Measurements from ENCODE around the gene SELENOV. TPM values are rescaled to one million over a fixed set of nuclear protein-coding genes. Genes with fewer than 3 reads are reported as not detected.

The SELENOV gene
- polyA plus RNA-seq (2013, experiment 1 of 2) = 1.6 TPM
- polyA plus RNA-seq (2013, experiment 2 of 2) = 1.1 TPM

- no peaks in the 10 kb centered on the region for H3K36me3 ChIP-seq (ENCODE audit: control insufficient read depth, insufficient read depth, low read length)
- 0 to 1% methylated on average over 36 to 51 of the region's 56 CpGs for WGBS, 2 experiments (ENCODE audit: insufficient coverage in 2 of 2)
Measured at GRCh38 chr19:39514840-39515550, at the start of gene SELENOV. Gene SELENOV, plus strand, starts transcription at chr19:39515139. Its CDS starts 74 bp downstream, at chr19:39515213.

DNA sequence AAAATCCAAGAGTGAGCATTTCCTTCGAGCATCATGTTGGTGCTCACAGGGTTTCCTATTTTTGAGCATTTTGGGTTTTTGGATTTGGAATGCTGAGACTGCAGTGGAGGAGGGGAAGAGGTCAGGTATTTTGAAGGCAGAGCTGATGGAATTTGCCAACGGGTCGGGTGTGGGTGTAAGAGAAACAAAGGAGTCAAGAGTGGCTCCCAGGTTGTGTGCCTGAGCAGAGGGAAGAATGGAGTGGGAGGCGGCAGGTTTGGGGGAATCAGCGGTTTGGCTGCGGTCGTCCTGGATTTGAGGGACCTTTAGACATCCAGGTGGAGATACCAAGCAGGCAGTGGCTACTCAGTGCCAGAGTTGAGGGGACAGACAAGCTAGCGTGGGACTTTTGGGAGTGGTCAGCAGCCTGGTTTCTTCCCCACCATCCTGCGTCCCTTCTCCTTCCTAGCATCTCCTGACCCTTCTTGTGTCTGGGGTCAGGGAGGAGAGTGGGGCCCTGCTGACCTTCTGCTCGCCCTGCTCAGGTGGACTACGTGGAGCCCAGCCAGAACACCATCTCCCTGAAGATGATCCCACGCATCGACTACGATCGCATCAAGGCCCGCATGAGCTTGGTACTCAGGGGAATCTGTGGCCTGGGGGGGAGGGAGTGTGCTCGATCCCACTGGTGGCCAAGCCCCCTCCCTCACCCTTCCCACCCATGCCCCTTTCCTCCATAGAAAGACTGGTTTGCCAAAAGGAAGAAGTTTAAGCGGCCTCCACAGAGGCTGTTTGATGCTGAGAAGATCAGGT, 48.8 kb upstream of the SELENOV start:
- Histone ChIP-seq H3K4me3 (ENCODE audit: extremely low read depth, insufficient read depth, low read length, poor library complexity, severe bottlenecking) (no peak overlapping the region), H3K4me1 (ENCODE audit: control insufficient read depth, insufficient read depth, low read length, poor library complexity, severe bottlenecking) (no peaks in the 10 kb centered on the region), H3K9me3 (ENCODE audit: control insufficient read depth, low read length) (no peaks in the 10 kb centered on the region), H3K27ac (ENCODE audit: low read depth, low read length, severe bottlenecking) (no peak overlapping the region), H3K36me3 (ENCODE audit: control insufficient read depth, insufficient read depth, low read length) (peaks cover 91% of the 10 kb centered on the region)
- 92 to 97% methylated on average over 10 of the region's 18 CpGs for WGBS, 2 experiments (ENCODE audit: insufficient coverage in 2 of 2)

More at GRCh38 chr19:39514840-39515550, at the start of gene SELENOV:
- peak within 1 kb of the TSS; percentile 53 for H3K4me3 ChIP-seq (ENCODE audit: extremely low read depth, insufficient read depth, low read length, poor library complexity, severe bottlenecking)
- H3K4me1 ChIP-seq (ENCODE audit: control insufficient read depth, insufficient read depth, low read length, poor library complexity, severe bottlenecking) = peaks cover 5% of the 10 kb centered on the region
- H3K27ac ChIP-seq (ENCODE audit: low read depth, low read length, severe bottlenecking) = no peak within 1 kb of the TSS
- H3K9me3 ChIP-seq (ENCODE audit: control insufficient read depth, low read length) = no peaks in the 10 kb centered on the region

DNA sequence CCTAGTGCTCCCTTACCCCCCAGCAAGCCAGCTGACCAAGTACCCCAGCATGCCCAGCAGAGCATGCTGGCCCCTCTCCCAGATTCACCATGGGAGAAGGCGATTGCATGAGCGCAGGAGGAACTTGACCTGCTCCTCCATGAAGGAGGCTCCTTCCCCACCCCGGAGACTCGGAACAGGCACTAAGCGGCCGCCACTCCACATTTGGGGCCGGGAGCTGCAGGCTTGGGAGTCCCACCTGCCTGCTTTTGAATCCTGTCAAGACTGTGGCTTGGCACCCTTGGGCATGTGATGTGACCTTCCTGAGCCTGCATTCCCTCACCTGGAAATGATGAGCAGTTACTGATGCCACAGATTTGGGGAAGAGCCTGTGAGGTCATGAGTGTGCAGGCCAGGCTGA, 47.0 kb upstream of the SELENOV start:
- Histone ChIP-seq H3K9me3 (ENCODE audit: control insufficient read depth, low read length) (no peaks in the 10 kb centered on the region), H3K27ac (ENCODE audit: low read depth, low read length, severe bottlenecking) (no peak overlapping the region), H3K4me1 (ENCODE audit: control insufficient read depth, insufficient read depth, low read length, poor library complexity, severe bottlenecking) (no peaks in the 10 kb centered on the region), H3K36me3 (ENCODE audit: control insufficient read depth, insufficient read depth, low read length) (peaks cover 93% of the 10 kb centered on the region), H3K4me3 (ENCODE audit: extremely low read depth, insufficient read depth, low read length, poor library complexity, severe bottlenecking) (no peak overlapping the region)
- 91 to 92% methylated on average over 6 to 7 of the region's 7 CpGs for WGBS, 2 experiments (ENCODE audit: insufficient coverage in 2 of 2)

DNA sequence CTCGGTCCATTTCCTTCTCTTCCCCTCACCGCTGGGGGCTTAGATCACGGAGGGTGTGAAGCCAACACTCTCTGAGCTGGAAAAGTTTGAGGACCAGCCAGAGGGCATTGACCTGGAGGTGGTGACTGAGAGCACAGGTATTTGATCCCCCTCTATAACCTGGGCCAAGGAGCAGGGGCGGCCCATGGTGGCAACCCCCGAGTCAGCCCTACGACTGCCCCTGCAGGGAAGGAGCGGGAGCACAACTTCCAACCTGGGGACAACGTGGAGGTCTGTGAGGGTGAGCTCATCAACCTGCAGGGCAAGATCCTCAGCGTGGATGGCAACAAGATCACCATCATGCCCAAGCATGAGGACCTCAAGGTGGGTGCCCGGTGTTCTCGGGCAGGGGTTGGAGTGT, 45.9 kb upstream of the SELENOV start:
- no peak overlapping the region for H3K27ac ChIP-seq (ENCODE audit: low read depth, low read length, severe bottlenecking)
- 91 to 98% methylated on average over 8 to 10 of the region's 11 CpGs for WGBS, 2 experiments (ENCODE audit: insufficient coverage in 2 of 2)
- H3K4me1 ChIP-seq (ENCODE audit: control insufficient read depth, insufficient read depth, low read length, poor library complexity, severe bottlenecking) = no peaks in the 10 kb centered on the region
- H3K9me3 ChIP-seq (ENCODE audit: control insufficient read depth, low read length) = no peaks in the 10 kb centered on the region
- no peak overlapping the region for H3K4me3 ChIP-seq (ENCODE audit: extremely low read depth, insufficient read depth, low read length, poor library complexity, severe bottlenecking)
- peaks cover 95% of the 10 kb centered on the region for H3K36me3 ChIP-seq (ENCODE audit: control insufficient read depth, insufficient read depth, low read length)

DNA sequence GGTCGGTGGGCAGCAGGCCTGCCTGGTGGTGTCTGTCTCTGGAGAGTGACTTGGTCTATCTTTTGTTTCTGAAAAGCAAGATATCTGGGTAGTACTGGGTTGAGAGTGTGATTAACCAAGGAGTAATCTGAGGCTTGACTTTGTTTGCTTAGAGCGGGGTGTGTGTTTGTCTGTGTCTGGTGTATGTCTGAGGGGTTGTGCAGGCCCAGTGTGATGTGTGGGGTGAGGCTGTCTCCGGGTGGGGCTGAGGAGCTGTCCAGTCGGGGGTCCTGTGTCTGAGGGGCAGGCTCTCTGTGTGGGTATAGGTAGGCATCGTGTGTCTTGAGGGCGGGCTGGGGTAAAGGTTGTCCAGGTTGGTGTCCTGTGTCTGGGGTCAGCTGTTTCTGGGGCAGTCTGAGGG, 45.4 kb upstream of the SELENOV start:
- Histone ChIP-seq H3K27ac (ENCODE audit: low read depth, low read length, severe bottlenecking) (no peak overlapping the region), H3K4me1 (ENCODE audit: control insufficient read depth, insufficient read depth, low read length, poor library complexity, severe bottlenecking) (no peaks in the 10 kb centered on the region), H3K4me3 (ENCODE audit: extremely low read depth, insufficient read depth, low read length, poor library complexity, severe bottlenecking) (no peak overlapping the region), H3K36me3 (ENCODE audit: control insufficient read depth, insufficient read depth, low read length) (peaks cover 93% of the 10 kb centered on the region), H3K9me3 (ENCODE audit: control insufficient read depth, low read length) (no peaks in the 10 kb centered on the region)
- 81 to 85% methylated on average over 4 to 5 of the region's 6 CpGs for WGBS, 2 experiments (ENCODE audit: insufficient coverage in 2 of 2)

DNA sequence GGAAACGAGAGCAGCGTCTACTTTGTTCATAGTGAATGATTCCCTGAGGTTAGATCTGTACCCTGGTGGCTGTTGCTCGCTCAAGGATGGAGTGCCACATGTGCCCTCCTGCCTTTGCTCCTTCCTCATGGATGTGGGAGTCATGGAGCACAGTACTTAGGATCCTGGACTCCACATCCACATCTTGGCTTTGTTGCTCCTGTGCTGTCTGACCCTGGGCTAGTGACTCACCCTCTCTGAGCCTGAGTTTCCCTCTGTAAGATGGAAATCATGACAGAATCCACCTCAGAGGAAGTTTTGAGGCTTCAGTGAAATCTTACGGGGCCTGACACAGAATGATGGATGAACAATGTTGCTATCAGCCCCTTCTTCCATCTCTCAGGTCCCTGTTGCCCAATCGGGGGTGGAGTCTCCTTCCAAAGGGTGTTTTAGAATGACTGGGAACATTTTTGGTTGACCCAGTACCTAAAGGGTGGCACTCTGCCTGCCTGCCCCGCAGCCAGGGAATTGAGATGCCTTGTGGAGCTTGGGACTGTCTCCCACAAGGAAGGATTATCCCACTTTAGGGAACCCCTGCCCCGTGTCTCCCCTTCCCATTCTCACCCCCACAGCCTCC, 44.1 kb upstream of the SELENOV start:
- Histone ChIP-seq H3K27ac (ENCODE audit: low read depth, low read length, severe bottlenecking) (no peak overlapping the region), H3K36me3 (ENCODE audit: control insufficient read depth, insufficient read depth, low read length) (peaks cover 93% of the 10 kb centered on the region), H3K4me1 (ENCODE audit: control insufficient read depth, insufficient read depth, low read length, poor library complexity, severe bottlenecking) (no peaks in the 10 kb centered on the region), H3K9me3 (ENCODE audit: control insufficient read depth, low read length) (no peaks in the 10 kb centered on the region), H3K4me3 (ENCODE audit: extremely low read depth, insufficient read depth, low read length, poor library complexity, severe bottlenecking) (no peak overlapping the region)
- WGBS, 2 experiments (ENCODE audit: insufficient coverage in 2 of 2) = 92 to 100% methylated on average over 2 to 6 of the region's 7 CpGs

- H3K27ac ChIP-seq (ENCODE audit: low read depth, low read length, severe bottlenecking) = no peak overlapping the region
- no peak overlapping the region for H3K4me3 ChIP-seq (ENCODE audit: extremely low read depth, insufficient read depth, low read length, poor library complexity, severe bottlenecking)
- peaks cover 94% of the 10 kb centered on the region for H3K36me3 ChIP-seq (ENCODE audit: control insufficient read depth, insufficient read depth, low read length)
- H3K9me3 ChIP-seq (ENCODE audit: control insufficient read depth, low read length) = no peaks in the 10 kb centered on the region
- 97 to 100% methylated on average over 2 to 6 of the region's 8 CpGs for WGBS, 2 experiments (ENCODE audit: insufficient coverage in 2 of 2)
- no peaks in the 10 kb centered on the region for H3K4me1 ChIP-seq (ENCODE audit: control insufficient read depth, insufficient read depth, low read length, poor library complexity, severe bottlenecking)
Measured at GRCh38 chr19:39471756-39472536, 43.0 kb upstream of the SELENOV start.

- no peaks in the 10 kb centered on the region for H3K9me3 ChIP-seq (ENCODE audit: control insufficient read depth, low read length)
- 92 to 97% methylated on average over 22 to 29 of the region's 32 CpGs for WGBS, 2 experiments (ENCODE audit: insufficient coverage in 2 of 2)
- H3K4me1 ChIP-seq (ENCODE audit: control insufficient read depth, insufficient read depth, low read length, poor library complexity, severe bottlenecking) = no peaks in the 10 kb centered on the region
- no peak overlapping the region for H3K4me3 ChIP-seq (ENCODE audit: extremely low read depth, insufficient read depth, low read length, poor library complexity, severe bottlenecking)
- peaks cover 88% of the 10 kb centered on the region for H3K36me3 ChIP-seq (ENCODE audit: control insufficient read depth, insufficient read depth, low read length)
- no peak overlapping the region for H3K27ac ChIP-seq (ENCODE audit: low read depth, low read length, severe bottlenecking)
Measured at GRCh38 chr19:39472746-39473442, 42.0 kb upstream of the SELENOV start.

DNA sequence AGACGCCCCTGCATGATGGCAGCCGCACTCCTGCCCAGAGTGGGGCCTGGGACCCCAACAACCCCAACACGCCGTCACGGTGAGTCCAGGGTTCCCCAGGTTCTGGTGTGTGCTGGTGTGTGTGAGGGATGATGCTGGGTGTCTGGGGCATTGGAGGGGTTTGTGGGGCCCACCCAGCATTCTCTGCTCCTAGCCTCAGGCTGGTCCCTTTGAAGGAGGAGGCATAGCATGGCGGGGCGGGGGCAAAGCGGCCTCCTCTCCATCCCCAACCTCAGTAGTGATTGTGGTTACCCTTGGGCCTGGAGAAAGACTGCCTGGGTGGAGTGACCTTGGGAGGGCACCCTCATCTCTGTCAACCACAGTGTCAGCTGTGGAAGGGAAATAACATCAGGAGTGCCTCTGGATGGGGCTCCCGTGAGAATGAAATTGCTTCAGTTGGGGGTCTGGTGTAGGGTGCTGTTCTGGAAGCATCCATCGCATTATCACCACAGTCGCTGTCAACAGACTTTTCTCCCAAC, 41.4 kb upstream of the SELENOV start:
- peaks cover 81% of the 10 kb centered on the region for H3K36me3 ChIP-seq (ENCODE audit: control insufficient read depth, insufficient read depth, low read length)
- no peak overlapping the region for H3K27ac ChIP-seq (ENCODE audit: low read depth, low read length, severe bottlenecking)
- H3K9me3 ChIP-seq (ENCODE audit: control insufficient read depth, low read length) = no peaks in the 10 kb centered on the region
- no peak overlapping the region for H3K4me3 ChIP-seq (ENCODE audit: extremely low read depth, insufficient read depth, low read length, poor library complexity, severe bottlenecking)
- no peaks in the 10 kb centered on the region for H3K4me1 ChIP-seq (ENCODE audit: control insufficient read depth, insufficient read depth, low read length, poor library complexity, severe bottlenecking)
- 90 to 100% methylated on average over 3 to 8 of the region's 11 CpGs for WGBS, 2 experiments (ENCODE audit: insufficient coverage in 2 of 2)

All from mesodermal cell (in vitro differentiated cells).